Subcutaneous abdominal adipose tissue (tissue), 5 donors: Measurements from ENCODE around the gene LETMD1.
A peak's percentile ranks its signal among the peaks of the same experiment; 100 is the strongest.
"Not testable (repeated sequence)": the region's sequence is repeated elsewhere in the genome, so short reads cannot be mapped to it uniquely, and the experiment has no call there.

ENCODE experiments used
- H3K27ac ChIP-seq: one replicate; pipeline ENCODE4 v1.7.0; 2013; ENCODE audit warnings: low read depth, mild to moderate bottlenecking, inconsistent platforms, low read length, moderate library complexity
- H3K27me3 ChIP-seq, 5 donors: one replicate each; pipeline ENCODE4 v1.7.0; 2013; ENCODE audit warnings: low read length in 5 of 5, inconsistent platforms in 1 of 5; ENCODE audit not compliant: control insufficient read depth in 5 of 5, insufficient read depth in 4 of 5
- H3K36me3 ChIP-seq, 5 donors: one replicate each; pipeline ENCODE4 v1.7.0; 2013; ENCODE audit warnings: low read length in 5 of 5; ENCODE audit not compliant: control insufficient read depth in 5 of 5, insufficient read depth in 5 of 5
- H3K4me1 ChIP-seq, 5 donors: one replicate each; pipeline ENCODE4 v1.7.0; 2013; ENCODE audit warnings: low read length in 5 of 5, mild to moderate bottlenecking in 3 of 5, moderate library complexity in 1 of 5; ENCODE audit not compliant: control insufficient read depth in 5 of 5, insufficient read depth in 5 of 5
- H3K4me3 ChIP-seq, 5 donors: one replicate each; pipeline ENCODE4 v1.7.0; 2013; ENCODE audit warnings: low read length in 5 of 5, low read depth in 1 of 5
- H3K9ac ChIP-seq, 5 donors: one replicate each; pipeline ENCODE4 v1.7.0; 2013; ENCODE audit warnings: low read length in 5 of 5, mild to moderate bottlenecking in 4 of 5, moderate library complexity in 3 of 5
- H3K9me3 ChIP-seq, 5 donors: one replicate each; pipeline ENCODE4 v1.7.0; 2013; ENCODE audit warnings: low read length in 5 of 5; ENCODE audit not compliant: control insufficient read depth in 5 of 5
- donor health status: healthy.
- donor health status: healthy.
- donor health status: healthy.
- donor health status: healthy.
- donor health status: healthy.

LETMD1 gene

DNA sequence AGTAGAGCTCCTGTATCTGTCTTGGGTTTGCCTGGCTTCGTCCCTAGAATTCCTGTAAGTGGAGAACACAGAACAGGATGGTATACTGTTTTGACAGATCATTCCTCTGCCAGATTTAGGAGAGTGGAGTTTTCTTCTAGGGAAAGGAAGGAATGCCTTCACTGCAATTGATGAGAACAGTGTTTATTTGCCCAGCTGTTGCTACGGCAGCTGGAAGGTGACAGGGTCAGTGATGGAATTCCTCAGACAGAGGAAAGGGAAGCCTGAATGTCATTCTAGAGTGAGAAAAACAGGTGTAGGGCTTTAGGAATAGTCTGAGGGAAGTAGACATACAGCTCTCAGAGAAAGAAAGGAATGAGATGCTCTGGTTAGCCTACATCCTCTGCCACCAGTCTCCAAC, 23.5 kb downstream of the LETMD1 start:
- no peaks in the 10 kb centered on the region for H3K27me3 ChIP-seq
- H3K4me1 ChIP-seq, result peaks cover 8 to 23% (median 21%) of the 10 kb centered on the region in 5 donors
- no peak overlapping the region for H3K27ac ChIP-seq
- peaks cover 6 to 61% (median 49%) of the 10 kb centered on the region in 5 donors for H3K36me3 ChIP-seq
- no peaks in the 10 kb centered on the region for H3K9me3 ChIP-seq
- H3K9ac ChIP-seq, result no peak overlapping the region
- no peak overlapping the region for H3K4me3 ChIP-seq

- H3K27me3 ChIP-seq, result no peaks in the 10 kb centered on the region
- no peak overlapping the region for H3K9ac ChIP-seq
- H3K36me3 ChIP-seq, result peaks cover 6 to 37% (median 26%) of the 10 kb centered on the region in 5 donors
- H3K9me3 ChIP-seq, result no peaks in the 10 kb centered on the region
- peak overlapping the region; percentile 37 for H3K27ac ChIP-seq
- peaks cover 9 to 35% (median 31%) of the 10 kb centered on the region in 5 donors for H3K4me1 ChIP-seq
- no peak overlapping the region for H3K4me3 ChIP-seq
Measured at GRCh38 chr12:51075390-51075789, 27.3 kb downstream of the LETMD1 start.

DNA sequence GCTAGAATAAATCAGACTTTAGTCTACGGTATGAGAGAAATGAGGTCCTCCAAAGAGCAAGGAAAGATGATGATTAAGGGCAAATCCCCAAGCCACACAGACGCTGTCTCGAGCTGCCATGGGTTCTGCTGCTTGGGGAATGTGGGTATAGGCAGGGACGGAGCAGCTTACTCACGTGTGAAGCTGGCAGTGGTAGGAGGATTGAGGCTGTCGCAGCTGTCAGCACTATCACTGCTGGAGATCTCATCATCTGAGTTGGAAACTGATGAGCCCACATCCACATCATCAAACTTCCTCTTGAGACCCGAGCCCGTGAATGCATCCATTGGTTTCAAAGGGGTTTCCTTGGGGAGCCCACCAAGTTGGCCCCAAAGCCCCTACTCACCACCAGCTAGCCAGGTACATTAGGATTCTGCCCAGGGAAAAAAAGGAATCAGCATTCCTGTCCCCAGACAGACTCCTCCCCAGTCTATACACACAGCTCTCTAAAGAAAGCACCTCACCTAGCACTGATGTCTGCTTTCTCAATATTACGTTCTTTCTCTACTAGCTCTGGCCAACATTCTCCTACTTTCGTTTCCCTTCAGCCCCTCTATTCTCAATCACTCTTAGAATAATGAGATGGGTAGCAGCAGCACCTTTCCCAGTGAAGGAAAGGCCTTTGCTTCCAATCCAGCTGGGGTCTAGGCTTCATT, 28.3 kb downstream of the LETMD1 start:
- no peak overlapping the region for H3K4me3 ChIP-seq
- peak overlapping the region in 3 of 5 donors; percentile 26 to 48 (median 45) for H3K9ac ChIP-seq
- peaks cover 6 to 28% (median 21%) of the 10 kb centered on the region in 5 donors for H3K36me3 ChIP-seq
- no peaks in the 10 kb centered on the region for H3K9me3 ChIP-seq
- H3K4me1 ChIP-seq, result peaks cover 9 to 37% (median 32%) of the 10 kb centered on the region in 5 donors
- H3K27ac ChIP-seq, result peak overlapping the region; percentile 37
- H3K27me3 ChIP-seq, result no peaks in the 10 kb centered on the region

DNA sequence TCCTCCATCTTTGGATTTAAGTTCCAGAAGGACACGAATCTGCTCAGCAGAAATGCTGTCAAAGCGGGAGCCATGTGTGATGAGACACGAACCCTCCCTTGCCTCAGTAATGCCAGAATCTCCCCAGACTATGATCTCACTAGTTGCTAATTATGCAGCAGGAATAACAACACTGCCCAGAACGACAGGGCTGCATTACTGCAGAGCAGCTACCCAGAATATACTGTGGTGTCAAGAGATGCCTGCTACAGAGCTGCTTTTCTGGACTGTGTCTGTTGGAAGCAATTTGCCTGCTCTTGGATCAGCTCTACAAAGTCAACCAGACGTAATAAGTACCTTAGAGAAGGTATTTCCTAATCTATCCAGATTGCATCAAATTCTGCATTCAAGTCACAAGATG, 29.8 kb downstream of the LETMD1 start:
- Histone ChIP-seq H3K27ac (no peak overlapping the region), H3K27me3 (no peaks in the 10 kb centered on the region), H3K4me3 (no peak overlapping the region), H3K4me1 (peaks cover 9 to 51% (median 47%) of the 10 kb centered on the region in 5 donors), H3K36me3 (peaks cover 0 to 13% (median 10%) of the 10 kb centered on the region in 5 donors), H3K9ac (no peak overlapping the region), H3K9me3 (no peaks in the 10 kb centered on the region)

- H3K36me3 ChIP-seq, H3K4me3 ChIP-seq, H3K9ac ChIP-seq, H3K9me3 ChIP-seq, H3K27ac ChIP-seq, H3K27me3 ChIP-seq: not testable (repeated sequence)
- H3K4me1 ChIP-seq, result peaks cover 9 to 53% (median 48%) of the 10 kb centered on the region in 5 donors
Measured at GRCh38 chr12:51078346-51078745, 30.2 kb downstream of the LETMD1 start.

GRCh38 chr12:51078866-51079265, 30.7 kb downstream of the LETMD1 start:
- not testable (repeated sequence) for H3K27ac ChIP-seq, H3K36me3 ChIP-seq, H3K9me3 ChIP-seq, H3K9ac ChIP-seq, H3K4me3 ChIP-seq, H3K27me3 ChIP-seq
- peaks cover 9 to 56% (median 51%) of the 10 kb centered on the region in 5 donors for H3K4me1 ChIP-seq

- Histone ChIP-seq H3K4me1 (peaks cover 9 to 56% (median 51%) of the 10 kb centered on the region in 5 donors), H3K4me3 (no peak overlapping the region), H3K9ac (no peak overlapping the region), H3K27me3 (no peaks in the 10 kb centered on the region), H3K36me3 (peaks cover 0 to 4% (median 0%) of the 10 kb centered on the region in 5 donors), H3K27ac (no peak overlapping the region), H3K9me3 (no peaks in the 10 kb centered on the region)
Measured at GRCh38 chr12:51080136-51080535, 32.0 kb downstream of the LETMD1 start.

- no peaks in the 10 kb centered on the region for H3K36me3 ChIP-seq
- peaks cover 3 to 43% (median 38%) of the 10 kb centered on the region in 5 donors for H3K4me1 ChIP-seq
- no peaks in the 10 kb centered on the region for H3K9me3 ChIP-seq
- peak overlapping the region; percentile 83 for H3K27ac ChIP-seq
- H3K27me3 ChIP-seq, result no peaks in the 10 kb centered on the region
- no peak overlapping the region for H3K9ac ChIP-seq
- H3K4me3 ChIP-seq, result no peak overlapping the region
Measured at GRCh38 chr12:51081421-51081820, 33.3 kb downstream of the LETMD1 start.

- no peaks in the 10 kb centered on the region for H3K9me3 ChIP-seq
- peak overlapping the region; percentile 83 for H3K27ac ChIP-seq
- H3K4me3 ChIP-seq, result peak overlapping the region; percentile 76 to 97 (median 86)
- no peaks in the 10 kb centered on the region for H3K27me3 ChIP-seq
- H3K9ac ChIP-seq, result peak overlapping the region; percentile 71 to 93 (median 76)
- H3K36me3 ChIP-seq, result no peaks in the 10 kb centered on the region
- peaks cover 0 to 32% (median 26%) of the 10 kb centered on the region in 5 donors for H3K4me1 ChIP-seq
Measured at GRCh38 chr12:51082561-51083125, 34.5 kb downstream of the LETMD1 start.

GRCh38 chr12:51083126-51083833, 35.2 kb downstream of the LETMD1 start, which contains the start of gene CSRNP2:
TSS of gene CSRNP2 (minus strand) at chr12:51083596. CDS start at chr12:51076561, 7,035 bp downstream.
- Histone ChIP-seq H3K4me3 (peak within 1 kb of the TSS; percentile 76 to 97 (median 86)), H3K27me3 (no peaks in the 10 kb centered on the region), H3K9ac (peak within 1 kb of the TSS; percentile 71 to 93 (median 76)), H3K36me3 (no peaks in the 10 kb centered on the region), H3K27ac (peak within 1 kb of the TSS; percentile 83), H3K9me3 (no peaks in the 10 kb centered on the region), H3K4me1 (peaks cover 0 to 27% (median 20%) of the 10 kb centered on the region in 5 donors)
